LNCAP (cell line): ENCODE measurements around the gene MXRA5.

ENCODE experiments used
- TF ChIP-seq, protein P1 (sequence below): fragments of 450-650 bp; IDR thresholded peaks from 2 replicates; pipeline ENCODE4 v1.5.1; 2017; ENCODE audit warnings: mild to moderate bottlenecking

The MXRA5 gene

DNA sequence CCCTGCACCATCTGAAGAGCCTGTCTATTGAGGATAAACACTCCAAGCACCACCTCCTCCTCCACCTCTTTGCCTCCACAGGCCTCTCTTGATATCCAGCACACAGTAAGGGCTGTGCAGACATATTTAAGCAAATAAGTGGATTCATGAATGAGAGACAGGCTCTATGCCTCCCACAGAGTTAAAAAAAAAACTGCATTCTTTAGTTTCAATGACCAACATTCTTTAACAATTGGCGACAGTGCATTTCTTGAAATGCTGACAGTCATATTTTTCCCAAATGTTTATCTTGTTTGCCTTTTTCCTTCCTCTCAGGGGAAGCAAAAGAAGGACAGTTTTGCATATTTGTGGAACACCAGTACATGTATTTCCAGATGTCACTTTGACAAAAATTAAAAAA is 38.6 kb downstream of the MXRA5 start:
- TF ChIP-seq, protein P1, sequence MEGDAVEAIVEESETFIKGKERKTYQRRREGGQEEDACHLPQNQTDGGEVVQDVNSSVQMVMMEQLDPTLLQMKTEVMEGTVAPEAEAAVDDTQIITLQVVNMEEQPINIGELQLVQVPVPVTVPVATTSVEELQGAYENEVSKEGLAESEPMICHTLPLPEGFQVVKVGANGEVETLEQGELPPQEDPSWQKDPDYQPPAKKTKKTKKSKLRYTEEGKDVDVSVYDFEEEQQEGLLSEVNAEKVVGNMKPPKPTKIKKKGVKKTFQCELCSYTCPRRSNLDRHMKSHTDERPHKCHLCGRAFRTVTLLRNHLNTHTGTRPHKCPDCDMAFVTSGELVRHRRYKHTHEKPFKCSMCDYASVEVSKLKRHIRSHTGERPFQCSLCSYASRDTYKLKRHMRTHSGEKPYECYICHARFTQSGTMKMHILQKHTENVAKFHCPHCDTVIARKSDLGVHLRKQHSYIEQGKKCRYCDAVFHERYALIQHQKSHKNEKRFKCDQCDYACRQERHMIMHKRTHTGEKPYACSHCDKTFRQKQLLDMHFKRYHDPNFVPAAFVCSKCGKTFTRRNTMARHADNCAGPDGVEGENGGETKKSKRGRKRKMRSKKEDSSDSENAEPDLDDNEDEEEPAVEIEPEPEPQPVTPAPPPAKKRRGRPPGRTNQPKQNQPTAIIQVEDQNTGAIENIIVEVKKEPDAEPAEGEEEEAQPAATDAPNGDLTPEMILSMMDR = no peak

DNA sequence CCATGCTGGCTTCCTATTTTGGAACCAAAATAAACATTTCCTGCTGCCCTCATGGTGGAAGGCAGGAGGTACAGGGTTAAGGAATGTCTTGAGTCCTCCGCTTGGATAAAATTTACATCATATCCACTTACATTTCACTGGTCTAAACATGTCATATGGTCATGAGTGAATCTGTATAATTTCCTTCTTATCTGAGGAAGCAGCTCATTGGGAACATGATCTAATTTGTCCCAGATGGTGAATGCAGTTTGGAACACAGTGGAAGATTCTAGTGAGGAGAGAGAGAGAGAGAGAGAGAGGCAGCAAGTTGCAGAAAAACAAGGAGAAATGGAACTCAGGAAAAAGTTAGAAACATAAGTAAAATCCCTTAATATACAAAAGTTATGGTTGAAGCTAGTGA is 46.8 kb downstream of the MXRA5 start:
- TF ChIP-seq, protein P1 = no peak

DNA sequence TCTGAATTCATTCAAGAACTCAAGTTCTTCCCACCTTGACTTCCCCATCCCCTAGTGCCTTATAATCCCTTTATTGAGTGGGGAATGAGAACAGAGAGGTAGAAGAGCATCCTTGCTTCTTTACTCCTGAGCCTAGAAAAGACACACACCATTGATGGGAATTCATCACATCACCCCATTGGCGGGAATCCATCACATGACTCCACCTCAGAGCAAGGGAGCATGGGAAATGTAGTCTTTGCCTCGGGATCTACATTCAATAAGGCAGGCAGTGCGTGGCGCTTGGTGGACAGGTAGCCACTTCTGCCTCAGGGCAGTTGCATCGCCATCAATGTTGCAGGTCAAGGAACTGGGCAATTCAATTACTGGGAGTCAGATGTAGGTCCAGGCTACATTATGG is 50.7 kb downstream of the MXRA5 start:
- TF ChIP-seq, protein P1 = no peak

DNA sequence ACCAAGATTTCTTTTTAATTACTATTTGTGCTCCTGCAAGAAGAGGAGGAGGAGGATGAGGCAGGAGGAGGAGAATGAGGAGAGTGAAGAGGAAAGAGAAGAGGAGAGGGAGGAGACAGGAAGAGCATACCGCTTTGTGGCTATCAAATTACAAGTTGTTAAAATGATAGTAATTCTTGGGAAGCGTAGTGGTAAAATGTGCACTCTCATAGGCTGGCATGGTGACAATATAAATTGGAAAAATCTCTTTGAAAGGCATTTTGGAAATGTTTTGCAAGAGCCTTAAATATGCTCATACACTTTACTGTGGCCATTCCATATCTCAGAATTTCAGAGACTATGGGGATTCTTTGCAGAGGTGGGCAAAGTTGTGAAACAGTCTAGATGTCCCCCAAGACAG is 53.2 kb downstream of the MXRA5 start:
- TF ChIP-seq, protein P1 = no peak

DNA sequence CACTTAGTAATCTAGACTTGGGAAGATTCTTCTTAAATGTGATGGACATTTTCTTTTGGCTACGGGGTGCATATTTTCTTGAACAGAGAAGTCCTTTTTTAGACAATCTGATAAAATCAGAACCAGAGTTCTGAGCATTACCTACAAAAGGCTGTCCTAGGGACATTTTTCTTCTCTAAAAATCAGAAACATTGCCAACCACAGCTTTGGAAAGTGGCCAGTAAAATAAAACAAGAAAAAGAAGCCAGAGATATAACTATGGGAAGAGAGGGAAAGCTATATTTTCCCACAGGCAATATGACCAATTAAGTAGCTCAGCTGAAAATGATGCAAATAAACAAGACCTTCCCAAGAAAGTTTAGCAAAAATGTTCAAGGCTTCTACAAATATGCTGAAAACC is 55.9 kb downstream of the MXRA5 start:
- TF ChIP-seq, protein P1 = no peak

DNA sequence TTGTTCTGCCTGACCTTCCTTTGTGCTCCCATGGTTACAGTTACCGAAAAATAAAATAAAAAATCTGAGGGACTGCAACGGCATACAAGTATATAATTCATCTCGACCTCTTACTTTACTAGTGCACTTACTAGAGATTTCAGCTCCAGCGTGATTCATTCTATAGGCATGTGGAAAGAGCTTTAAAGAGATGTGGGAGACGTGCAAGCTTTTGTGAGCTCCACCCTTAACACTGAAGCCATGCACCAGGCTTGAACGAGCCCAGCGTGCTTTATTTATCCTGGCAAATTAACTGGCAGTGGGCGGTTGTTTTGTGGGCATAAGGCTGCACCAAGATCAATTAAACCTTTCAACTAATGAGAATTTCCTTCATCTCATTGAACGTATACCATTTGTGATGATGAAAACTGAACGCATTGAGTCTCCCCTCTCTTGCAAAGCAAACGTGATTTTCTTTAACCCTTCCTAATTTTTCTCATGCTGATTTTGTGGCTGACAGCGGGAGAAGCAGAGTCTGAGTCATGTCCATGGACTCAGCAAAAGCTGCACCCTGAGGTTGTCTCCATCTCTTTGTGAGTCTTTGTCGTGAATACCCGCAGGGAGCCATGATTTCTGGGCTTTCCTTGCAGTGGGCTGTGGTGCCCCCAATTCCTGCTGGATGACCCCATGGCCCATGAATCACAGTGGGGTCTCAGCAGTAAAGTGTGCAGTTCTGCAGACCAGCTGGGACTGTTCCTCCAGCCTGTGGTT is 60.1 kb downstream of the MXRA5 start:
- TF ChIP-seq, protein P1 = no peak

DNA sequence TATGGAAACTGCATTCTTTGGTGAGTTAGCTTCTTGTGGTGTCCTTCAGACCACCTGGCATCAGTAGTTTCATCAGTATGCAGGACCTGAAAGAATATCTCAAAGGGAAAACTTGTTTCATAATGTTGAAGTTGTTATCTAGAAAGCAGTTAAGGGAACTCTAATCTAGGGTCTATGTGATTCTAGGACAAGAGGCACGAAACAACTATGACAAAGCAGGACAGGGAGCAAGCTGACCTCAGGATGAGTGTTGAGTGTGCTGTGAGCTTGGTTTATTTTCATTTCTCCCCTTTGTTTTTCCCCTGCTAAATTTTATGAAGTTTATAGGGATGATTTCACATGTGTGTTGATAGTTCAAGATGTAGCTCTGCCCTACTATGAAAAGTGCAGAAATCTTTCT is 65.7 kb downstream of the MXRA5 start:
- TF ChIP-seq, protein P1 = no peak

DNA sequence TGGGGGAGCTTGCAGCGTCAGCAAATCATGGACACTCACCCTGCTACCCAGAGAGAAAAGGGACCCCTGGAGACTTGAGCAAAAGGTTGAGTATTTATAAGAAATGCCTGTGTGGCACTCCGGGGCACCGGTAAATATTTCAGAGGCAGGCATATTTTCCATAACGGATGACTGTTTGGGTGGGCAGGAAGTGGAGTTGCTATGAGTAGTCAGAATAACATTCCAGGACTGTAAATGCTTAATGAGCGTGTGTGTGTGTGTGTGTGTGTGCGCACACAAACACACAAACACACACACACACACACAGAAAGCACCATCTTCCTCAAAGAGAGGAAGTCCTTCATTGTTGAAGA is 74.6 kb downstream of the MXRA5 start:
- TF ChIP-seq, protein P1 = no peak
